Muscle of back (tissue), 13 donors: ENCODE results near the gene GAN. TPM values are rescaled to one million over a fixed set of nuclear protein-coding genes. Genes with fewer than 3 reads are reported as not detected.

ENCODE experiments used
- DNase-seq, 3 donors: peaks; one replicate each; pipeline versions ENCODE4 v3.0.0 to v3.0.0-alpha.2; 2013
- long read RNA-seq, 9 donors: transcript quantifications; one replicate each; lab custom pipeline, GENCODE V29; 2026
- polyA plus RNA-seq, 10 donors: library from polyadenylated mRNA; unstranded; fragments of 120-200 nt; gene quantifications; one replicate each; pipeline ENCODE4 v1.2.1, GENCODE V29; 2013; ENCODE audit not compliant: insufficient read length in 10 of 10

Gene GAN, protein sequence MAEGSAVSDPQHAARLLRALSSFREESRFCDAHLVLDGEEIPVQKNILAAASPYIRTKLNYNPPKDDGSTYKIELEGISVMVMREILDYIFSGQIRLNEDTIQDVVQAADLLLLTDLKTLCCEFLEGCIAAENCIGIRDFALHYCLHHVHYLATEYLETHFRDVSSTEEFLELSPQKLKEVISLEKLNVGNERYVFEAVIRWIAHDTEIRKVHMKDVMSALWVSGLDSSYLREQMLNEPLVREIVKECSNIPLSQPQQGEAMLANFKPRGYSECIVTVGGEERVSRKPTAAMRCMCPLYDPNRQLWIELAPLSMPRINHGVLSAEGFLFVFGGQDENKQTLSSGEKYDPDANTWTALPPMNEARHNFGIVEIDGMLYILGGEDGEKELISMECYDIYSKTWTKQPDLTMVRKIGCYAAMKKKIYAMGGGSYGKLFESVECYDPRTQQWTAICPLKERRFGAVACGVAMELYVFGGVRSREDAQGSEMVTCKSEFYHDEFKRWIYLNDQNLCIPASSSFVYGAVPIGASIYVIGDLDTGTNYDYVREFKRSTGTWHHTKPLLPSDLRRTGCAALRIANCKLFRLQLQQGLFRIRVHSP
- polyA plus RNA-seq: 1 to 10 TPM; 2.2 to 3.4 (median 2.9) TPM
- long read RNA-seq, donor 1: 0 reads
- long read RNA-seq, donor 2: 0 reads
- long read RNA-seq, donor 3: 0 reads
- long read RNA-seq, donor 4: 0 reads
- long read RNA-seq, donor 5: 0 reads
- long read RNA-seq, donor 6, full-length matches to known transcripts: 1 of 1 reads
- long read RNA-seq, donor 6, partial matches to known transcripts: 0 of 1 reads
- long read RNA-seq, donor 6, other reads (novel, unspliced or antisense): 0 of 1 reads
- long read RNA-seq, donor 7: 0 reads
- long read RNA-seq, donor 8: 0 reads
- long read RNA-seq, donor 9: 0 reads

DNA sequence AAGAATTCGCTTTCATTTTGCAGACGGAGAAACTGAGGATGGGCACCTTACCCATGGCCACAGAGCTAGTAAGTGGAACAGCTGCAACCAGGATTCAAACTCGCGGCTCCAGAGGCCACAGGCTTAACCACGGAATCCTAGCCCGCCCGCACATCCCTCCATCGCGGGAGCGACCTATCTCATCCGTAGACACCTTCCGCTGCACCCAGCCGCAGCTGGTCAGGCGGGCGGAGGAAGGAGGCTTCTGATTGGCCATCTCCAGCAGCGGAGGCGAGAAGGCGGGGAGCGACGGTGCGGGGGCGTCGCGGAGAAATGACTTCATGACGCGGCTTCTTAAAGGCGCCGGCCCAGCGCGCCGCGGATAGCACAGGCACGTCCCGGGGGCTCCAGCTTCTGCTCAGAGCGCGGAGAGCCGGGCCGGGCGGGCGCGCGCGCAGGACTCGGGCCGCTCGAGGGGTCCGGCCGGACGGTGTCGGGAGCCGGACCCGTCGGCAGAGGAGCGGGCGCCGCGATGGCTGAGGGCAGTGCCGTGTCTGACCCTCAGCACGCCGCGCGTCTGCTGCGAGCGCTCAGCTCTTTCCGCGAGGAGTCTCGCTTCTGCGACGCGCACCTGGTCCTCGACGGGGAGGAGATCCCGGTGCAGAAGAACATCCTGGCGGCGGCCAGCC lies at the start of gene GAN:
Gene GAN, plus strand, starts transcription at position 360 of the 668 bp plus-strand sequence. Its CDS starts 152 bp downstream, at position 512.
- peak; percentile 95 to 98 (median 97) for DNase-seq

DNA sequence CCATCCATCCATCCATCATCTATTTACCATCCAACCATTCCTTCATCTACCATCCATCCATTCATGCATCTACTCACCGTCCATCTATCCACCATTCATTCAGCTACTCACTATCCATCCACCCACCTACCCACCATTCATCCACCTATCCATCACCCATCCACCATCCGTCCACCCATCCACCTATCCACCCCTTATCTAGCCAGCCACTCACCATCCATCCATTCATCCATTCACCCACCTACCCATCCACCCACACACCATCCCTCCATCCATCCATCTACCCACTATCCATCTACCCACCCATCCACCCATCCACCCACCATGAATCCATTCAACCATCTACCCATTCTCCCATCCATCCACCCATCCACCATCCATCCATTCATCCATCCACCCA lies 49.7 kb upstream of the GAN start:
- no peak for DNase-seq

DNA sequence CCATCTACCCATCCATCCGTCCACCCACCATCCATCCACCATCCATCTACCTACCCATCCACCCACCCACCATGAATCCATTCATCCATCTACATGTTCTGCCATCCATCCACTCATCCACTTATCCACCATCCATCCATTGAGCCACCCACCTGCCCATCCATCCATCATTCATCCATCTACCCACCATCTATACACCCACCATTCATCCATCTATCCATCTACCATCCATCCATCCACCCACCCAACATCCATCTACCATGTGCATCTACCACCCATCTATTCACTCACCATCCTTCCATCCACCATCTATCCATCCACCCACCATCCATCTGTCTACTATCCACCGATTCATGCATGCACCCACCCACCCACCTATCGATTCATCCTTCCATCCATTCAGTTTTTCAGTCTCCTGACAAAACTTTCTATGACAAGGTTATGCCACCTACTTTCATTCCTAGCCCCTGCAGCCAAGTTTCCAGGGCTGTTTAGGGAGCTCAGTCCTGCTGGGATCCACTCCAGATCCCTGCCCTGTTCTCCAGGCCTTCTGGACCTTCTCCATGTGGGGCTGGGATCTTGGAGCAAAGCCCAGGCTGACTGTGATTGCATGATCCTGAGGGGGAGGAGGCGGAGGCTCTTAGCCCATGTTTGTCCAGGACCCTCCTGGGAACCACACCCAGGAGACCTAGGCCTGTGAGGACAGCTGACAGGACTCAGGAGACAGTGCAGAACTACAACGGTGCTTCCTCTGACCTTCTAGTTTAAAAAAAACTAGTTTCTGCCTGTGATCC lies 48.9 kb upstream of the GAN start:
- DNase-seq: peak in 2 of 3 donors; percentile 36 to 38

DNA sequence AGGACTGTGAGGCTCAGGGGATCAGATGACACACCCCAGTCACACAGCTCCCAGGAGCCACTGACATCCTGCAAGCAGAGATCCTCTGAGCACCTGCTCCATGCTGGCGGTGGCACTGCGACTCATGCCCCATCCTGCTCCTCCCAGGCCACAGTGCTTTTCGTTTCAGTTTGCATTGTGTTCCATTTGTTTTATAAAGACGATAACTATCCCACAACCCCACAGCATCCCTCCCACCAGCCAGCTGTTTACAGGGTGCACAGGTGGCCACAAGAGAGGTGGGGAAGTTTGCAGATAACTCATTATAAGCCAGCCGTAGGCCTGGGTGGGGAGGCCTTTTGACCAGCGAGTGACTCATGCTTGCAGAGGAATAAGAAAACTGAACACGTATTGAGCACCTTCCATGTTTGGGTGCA lies 48.1 kb upstream of the GAN start:
- DNase-seq: no peak

DNA sequence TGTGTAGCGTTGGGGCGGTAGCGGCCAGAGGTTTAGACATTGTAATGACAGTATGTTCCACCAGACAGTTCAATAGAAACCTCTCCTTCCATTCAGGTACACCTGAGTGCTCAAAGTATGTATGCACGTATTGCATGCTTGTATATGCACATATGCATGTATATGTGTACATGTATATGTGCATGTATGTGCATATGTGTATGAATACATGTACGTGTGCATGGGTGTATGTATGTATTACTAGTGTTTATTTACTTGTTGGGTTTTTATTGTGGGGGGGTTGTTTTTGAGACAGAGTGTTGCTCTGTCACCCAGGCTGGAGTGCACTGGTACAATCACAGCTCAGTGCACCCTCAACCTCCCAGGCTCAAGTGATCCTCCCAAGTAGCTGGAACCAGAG lies 46.3 kb upstream of the GAN start:
- DNase-seq: no peak

DNA sequence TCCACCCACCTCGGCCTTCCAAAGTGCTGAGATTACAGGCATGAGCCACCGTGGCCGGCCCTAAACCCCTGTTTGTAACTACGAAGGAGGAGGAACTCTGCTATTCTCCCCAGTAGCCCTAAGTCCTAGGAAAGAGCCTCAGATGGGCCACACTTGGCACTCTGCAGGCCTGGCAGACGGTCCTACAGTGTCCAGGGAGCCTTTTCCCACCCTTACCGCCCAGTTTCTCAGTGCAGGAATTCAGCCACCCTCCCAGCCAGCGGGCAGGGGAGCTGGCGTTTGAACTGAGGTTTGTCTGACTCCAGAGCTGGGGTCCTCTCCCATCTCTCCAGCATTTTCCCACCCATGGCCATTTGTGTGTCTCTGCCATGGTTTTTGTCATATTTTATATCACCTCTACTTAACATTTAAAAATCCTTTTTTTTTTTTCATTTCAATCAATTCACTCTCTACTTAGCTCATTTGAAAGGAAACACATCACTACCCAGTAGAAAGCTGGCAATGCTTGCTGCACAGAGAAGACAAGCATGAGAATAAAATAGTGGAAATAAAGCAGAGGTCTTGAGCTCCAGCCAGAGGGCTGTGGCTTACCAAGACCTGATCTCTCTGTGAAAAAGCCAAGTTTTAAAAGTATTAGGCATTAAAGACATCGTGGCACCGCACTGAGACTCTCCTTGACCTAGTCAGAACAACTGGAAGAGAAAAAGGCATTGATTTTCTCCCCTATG lies 41.4 kb upstream of the GAN start:
- DNase-seq: no peak

DNA sequence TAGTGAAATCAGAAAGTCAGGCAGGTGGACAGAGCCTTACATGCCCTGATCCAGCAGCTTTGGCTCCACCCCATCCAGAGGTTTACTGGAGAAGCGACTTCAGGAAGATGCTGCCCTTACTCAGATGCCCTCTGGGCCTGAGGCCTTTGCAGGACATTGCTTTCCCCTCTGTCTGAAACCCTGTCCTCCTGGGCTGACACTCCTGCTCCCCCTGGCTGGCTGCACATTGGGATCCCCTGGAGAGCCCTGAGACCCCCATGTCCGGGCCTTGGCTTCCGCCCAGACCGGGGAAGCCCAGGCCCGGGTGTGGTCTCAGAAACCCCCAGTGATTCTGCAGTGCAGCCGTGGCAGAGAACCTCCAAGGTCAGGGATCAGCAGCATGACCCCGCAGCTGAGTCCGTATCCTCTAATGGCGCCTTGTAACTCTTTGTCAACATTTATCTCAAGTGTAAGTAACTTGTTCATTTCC lies 39.7 kb upstream of the GAN start:
- no peak for DNase-seq

DNA sequence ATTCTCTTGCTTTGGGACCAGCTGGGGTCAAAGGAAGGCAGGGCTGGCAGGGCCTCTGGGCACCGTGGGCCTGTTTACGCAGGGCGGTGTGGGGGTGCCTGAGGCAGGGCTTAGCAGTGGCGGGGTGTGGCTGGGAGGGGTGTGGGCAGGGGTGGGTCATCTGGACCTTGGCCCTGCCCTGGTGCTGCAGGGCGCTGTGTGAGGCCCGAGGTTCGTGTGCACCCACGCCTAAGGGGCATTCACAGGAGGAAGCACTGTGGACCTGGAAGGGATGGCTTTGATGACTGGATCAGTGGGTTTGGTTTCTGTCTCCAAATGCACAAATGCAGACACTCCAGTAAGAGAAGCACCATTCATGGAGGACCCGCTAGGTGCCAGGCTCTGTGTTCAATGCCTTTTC lies 39.0 kb upstream of the GAN start:
- no peak for DNase-seq

DNA sequence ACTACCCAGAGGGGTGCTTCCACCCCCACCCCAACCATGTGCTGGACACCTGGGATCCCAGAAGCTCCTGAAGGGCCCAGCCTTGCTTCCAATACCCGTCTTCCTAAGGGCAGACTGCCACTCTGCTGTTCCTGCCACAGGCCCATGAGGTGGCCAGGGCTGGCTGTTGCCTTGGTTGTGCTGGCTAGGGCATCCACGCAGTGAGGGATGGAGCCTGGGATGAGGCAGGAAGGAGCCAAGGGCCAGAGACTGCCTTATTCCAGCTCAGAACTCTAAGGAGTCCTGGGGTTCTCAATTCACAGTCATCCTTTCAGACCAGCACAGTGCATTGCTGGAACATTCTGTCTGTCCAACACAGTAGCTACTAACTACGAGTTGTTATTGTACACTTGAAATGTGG lies 38.4 kb upstream of the GAN start:
- DNase-seq: no peak

DNA sequence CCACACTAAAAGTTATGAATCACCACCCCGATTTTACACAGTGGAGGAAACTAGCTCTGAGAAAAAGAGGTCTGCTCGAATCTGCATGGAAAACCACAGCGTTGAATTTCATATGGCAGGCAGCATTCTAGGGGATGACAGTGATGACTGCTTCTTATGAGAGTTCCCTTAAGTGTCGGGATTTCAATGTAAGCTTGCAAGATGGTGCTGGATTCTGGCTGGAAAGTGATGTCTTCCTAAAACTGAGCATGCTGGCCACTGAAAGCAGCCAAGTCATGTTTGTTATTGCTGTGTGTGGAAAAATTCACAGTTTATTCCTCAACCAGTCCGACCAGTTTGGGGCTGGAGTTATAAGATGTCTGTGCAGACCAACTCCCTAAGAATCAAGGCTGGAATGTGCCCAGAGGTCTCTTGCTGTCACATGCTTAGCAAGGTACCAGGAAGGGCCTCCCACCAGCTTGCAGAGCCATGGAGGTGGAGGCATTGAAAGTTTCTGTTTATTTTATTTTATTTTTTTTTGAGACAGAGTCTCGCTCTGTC lies 37.2 kb upstream of the GAN start:
- DNase-seq: no peak

DNA sequence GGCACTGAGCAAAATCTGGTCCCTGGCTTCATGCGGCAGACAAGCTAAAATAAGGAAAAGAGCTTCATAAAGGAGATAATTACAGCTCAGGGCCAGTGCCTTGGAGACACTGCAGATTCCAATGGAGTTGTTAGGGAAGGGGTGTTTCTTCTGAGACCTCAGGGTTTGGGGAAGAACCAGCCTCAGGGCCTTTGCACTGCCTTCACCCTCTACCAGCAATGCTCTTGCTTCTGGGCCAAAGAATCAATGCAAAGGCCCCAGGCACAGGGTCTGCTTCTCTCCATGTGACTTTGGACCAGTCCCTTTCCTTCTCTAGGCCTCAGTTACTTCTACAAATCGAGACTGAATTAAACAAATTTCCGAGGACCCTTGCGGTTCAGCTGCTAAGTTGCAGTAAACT lies 36.2 kb upstream of the GAN start:
- DNase-seq: no peak

DNA sequence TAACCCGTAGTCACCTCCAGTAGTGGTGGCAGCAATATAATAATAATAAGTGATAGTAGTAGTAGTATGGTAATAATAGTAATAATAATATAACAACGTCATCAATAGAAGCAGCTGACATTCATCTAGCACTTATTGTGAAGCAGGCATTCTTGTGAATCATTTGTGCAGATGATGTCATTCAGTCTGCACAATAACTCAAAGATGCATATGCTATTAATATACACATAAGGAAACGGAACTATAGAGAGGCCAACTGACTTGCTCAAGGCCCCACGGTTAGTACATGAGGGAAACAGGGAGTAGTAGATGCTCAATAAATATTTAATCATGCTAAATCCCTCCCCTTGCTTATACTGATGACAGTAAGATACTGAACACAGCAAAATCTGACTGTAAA lies 35.4 kb upstream of the GAN start:
- DNase-seq: no peak

DNA sequence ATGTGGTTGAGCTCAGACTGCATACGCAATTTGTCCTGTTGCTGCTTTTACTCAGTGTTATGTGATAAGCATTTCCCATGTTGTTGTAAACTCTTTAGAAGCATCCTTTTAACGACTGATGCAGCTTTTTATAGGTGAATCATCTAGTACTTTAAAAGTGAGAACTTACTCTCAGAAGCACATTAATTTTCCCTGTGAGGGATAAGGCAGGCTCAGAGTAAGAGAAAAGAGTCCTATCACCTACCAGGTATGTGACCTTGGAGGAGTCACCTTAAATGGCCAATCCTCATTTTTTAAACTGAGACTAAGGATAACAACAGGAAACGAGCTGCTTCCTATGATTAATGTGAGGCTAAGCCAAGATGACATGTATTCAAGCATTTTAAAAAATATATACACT lies 34.4 kb upstream of the GAN start:
- no peak for DNase-seq

DNA sequence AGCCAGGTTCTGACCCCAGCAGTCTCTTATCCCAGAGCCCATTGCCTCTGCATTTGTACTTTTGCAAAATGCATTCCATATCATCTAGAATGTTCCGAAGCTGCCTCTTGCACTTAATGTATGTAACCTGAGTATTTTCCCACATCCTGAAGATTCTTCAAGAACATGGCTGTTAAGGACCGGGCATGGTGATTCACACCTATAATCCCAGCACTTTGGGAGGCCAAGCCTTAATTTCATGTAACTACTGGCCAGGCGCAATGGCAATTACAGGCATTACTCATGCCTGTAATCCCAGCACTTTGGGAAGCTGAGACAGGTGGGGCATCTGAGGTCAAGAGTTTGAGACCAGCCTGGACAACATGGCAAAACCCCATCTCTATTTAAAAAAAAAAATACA lies 31.7 kb upstream of the GAN start:
- no peak for DNase-seq

DNA sequence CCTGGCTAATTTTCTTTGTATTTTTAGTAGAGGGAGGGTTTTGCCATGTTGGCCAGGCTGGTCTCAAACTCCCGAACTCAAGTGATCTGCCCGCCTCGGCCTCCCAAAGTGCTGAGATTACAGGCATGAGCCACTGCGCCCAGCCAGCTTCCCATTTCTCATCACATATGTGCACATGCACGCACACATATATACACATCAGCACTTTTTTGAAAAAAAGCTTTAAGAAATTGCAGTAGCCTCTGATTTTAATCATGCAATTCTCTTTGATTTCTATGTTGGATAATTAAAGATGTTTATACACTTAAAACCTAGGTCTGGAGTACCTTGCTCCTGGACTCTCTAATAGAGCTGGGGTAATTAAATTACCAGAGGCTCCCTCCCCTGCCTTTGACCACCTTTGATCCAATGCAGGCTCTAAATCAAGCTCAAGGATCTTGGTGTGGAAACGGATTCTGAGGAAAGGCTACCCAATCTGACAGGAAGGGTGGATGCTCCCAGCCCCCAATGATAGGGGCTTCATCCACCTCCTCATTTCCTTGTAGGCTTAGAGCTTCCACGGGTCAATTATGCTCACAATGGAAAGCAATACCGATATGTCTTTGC lies 29.7 kb upstream of the GAN start:
- no peak for DNase-seq

DNA sequence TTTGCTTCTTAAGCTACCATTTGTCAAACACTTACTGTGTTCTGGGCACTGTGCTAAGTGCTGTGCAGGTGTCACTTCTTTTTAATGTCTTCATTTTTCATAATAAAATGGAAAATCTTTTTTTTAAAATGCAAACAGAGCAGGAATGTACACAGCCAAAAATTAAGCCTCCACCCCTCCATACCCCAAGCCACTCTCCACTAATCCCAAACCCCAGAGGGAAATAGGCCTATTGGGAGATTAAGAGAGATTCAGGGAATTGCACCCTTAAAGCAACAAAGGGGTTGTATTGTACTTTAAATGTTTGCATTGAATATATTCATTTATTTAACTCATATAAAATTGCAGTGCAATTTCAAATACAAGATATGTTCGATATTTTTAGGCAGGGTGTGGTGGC lies 28.6 kb upstream of the GAN start:
- no peak for DNase-seq

DNA sequence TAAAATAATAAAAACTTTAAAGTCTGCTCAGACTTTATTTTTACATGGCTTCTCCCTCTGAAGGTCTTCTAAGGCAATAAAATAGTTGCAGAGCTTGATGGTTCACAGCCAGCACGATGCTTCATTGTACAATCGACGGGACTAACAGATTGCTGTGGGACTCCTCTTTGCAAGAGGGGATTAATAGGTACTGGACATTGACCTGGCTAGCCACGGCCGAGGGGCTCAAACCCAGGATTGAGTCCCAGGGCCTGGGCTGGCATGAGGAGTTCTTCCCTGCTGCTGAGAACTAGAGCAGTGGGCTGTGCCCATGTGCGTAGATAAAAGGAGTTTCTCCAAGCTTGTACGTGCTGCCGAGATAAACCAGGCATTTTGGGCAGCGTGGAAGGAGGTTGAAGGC lies 23.6 kb upstream of the GAN start:
- DNase-seq: no peak

DNA sequence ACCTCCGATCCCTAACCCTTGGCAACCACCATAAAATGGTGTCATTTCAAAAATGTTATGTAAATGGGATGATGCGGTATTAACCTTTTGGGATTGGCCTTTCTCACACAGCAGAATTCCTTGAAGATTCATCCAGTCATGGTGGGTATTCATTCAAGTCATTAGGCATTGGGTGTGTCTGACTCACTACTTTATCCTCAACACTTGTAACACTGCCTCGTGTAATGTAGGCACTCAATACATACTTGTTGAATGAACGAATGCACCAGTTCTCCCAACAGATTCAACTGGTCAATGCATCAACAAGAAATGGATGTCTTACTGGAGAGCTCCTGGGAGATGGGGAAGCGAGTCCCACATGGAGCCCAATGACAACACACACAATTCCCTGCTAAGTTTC lies 21.8 kb upstream of the GAN start:
- no peak for DNase-seq

DNA sequence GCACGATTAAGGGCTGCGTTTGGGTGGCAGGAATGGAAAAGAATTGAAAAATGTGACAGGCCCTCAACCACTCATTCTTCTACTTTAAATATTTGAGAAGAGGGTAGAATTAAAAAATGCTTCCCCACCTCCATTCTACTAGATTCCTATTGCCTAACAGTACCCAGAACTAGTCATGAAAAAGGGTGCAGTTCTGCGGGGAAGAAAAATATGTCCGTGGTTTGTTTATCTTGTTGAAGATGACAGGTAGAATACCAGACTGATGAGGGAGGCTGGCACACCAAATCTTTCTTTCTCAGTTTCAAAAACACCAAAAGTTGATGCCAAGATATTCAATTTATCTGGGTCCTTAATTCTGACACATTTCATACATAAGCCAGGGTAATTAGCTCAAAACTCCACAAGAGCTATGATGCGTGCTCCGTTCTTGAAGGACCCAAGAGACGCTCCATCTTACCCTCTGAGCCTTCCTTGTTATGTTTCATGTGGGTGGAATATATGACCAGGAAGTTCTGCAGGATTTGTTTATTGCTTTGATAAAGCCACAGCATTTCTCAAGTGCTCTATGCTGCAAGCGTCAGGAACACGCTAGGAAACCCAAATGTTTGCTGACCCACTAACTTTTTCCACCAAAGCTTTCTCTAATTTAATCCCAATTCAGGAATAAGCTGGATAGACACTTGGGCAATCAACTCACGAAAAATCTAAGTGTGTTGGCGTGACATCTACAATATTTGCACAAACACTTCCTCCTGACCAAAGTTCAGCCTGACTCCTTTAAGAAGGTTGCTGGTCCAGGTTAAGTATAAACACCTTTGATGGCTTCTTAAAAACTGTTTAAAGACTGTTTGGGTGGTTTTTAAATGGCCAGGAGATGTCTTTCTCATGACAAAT lies 20.6 kb upstream of the GAN start:
- DNase-seq: no peak
